ENCODE measurements around the gene PIGU. TPM values are rescaled to one million over a fixed set of nuclear protein-coding genes. Genes with fewer than 3 reads are reported as not detected.

The PIGU gene
- total and polyA plus RNA-seq, 2 donors (not counting 3 experiments of a cell fraction or from before 2014, with no cell fraction given): 20.3 to 81.8 TPM

GRCh38 chr20:34567892-34568865 is 108.7 kb downstream of the PIGU start:
- Histone ChIP-seq H4K20me1 (replicated peaks; ENCODE audit: control insufficient read depth, extremely low read depth, insufficient read depth, low read length) (no peaks in the 10 kb centered on the region), H3K27ac (ENCODE audit: insufficient read depth, low read depth, low read length) (no peak overlapping the region), H3K27me3 (ENCODE audit: control insufficient read depth in 2 of 2, insufficient read depth in 2 of 2, low read length in 2 of 2) (no peaks in the 10 kb centered on the region), H3K4me3 (replicated peaks in 1 of 3; ENCODE audit: insufficient read depth in 1 of 3, low read depth in 1 of 3, low read length in 3 of 3) (no peak overlapping the region), H3K36me3 (ENCODE audit: control insufficient read depth in 2 of 2, extremely low read depth in 1 of 2, insufficient read depth in 2 of 2, low read length in 2 of 2) (no peaks in the 10 kb centered on the region), H3K9ac (replicated peaks; ENCODE audit: extremely low read depth, insufficient read depth, low read length) (no peak overlapping the region), H3K9me3 (replicated peaks; ENCODE audit: control insufficient read depth, insufficient read depth, low read length) (no peaks in the 10 kb centered on the region), H3K4me1 (ENCODE audit: control insufficient read depth, extremely low read depth, insufficient read depth, low read length) (peaks cover 11% of the 10 kb centered on the region), H2AFZ (ENCODE audit: low read depth, low read length) (no peak overlapping the region), H3K4me2 (ENCODE audit: insufficient read depth, low read length) (no peak overlapping the region), H3K79me2 (ENCODE audit: control insufficient read depth, insufficient read depth, low read length) (no peaks in the 10 kb centered on the region), H3K9me1 (replicated peaks; ENCODE audit: control insufficient read depth, extremely low read depth, insufficient read depth, low read length) (no peaks in the 10 kb centered on the region)
- CTCF ChIA-PET: interaction anchor here (0.8 to 1.4 kb wide), 2 partner anchors 30 to 202 kb away, joined by 3 to 5 read pairs; no protein-coding TSS in a partner anchor
- no TSS peak for BruUV-seq (replicated peaks)
- POLR2A ChIA-PET: no interaction called here
- intact Hi-C loops (cut with micrococcal nuclease): no loop called here
- TF ChIP-seq POLR2AphosphoS5 (IDR thresholded peaks at IDR 0.05; ENCODE audit: insufficient read depth, low read depth, low read length) (no peak), POLR2A (IDR thresholded peaks at IDR 0.05; ENCODE audit: low read depth, low read length) (no peak), JUN (IDR thresholded peaks at IDR 0.05; ENCODE audit: borderline replicate concordance, insufficient read depth, insufficient read length, low read depth) (no peak), MYC (IDR thresholded peaks at IDR 0.05; ENCODE audit: low read depth, low read length) (no peak), GATA2 (IDR thresholded peaks at IDR 0.05; ENCODE audit: insufficient read depth, insufficient read length, low read depth, low read length) (no peak), EZH2 (IDR thresholded peaks at IDR 0.05; ENCODE audit: borderline replicate concordance, low read depth, low read length, severe bottlenecking) (no peak), FOS (IDR thresholded peaks at IDR 0.05; ENCODE audit: borderline replicate concordance, insufficient read depth, low read length) (no peak), CTCF (IDR thresholded peaks at IDR 0.05; ENCODE audit: extremely low read depth in 1 of 2, insufficient read depth in 1 of 2, low read depth in 1 of 2, low read length in 2 of 2) (no peak), MAX (IDR thresholded peaks at IDR 0.05; ENCODE audit: insufficient read depth, insufficient read length) (no peak)
- dilution Hi-C loops (cut with MboI; ENCODE audit: extremely low pct_ligation_motif_present, low sequenced_read_pairs): no loop called here
- no peak for FAIRE-seq
- DNase-seq (ENCODE audit: low read depth, low spot score): no peak

All from endothelial cell of umbilical vein (primary cell).